Measurements from ENCODE around the gene INVS. TPM values are rescaled to one million over a fixed set of nuclear protein-coding genes. Genes with fewer than 3 reads are reported as not detected.

The INVS gene
- total RNA-seq, 1 experiment from 2014 or later, result 21.1 TPM

DNA sequence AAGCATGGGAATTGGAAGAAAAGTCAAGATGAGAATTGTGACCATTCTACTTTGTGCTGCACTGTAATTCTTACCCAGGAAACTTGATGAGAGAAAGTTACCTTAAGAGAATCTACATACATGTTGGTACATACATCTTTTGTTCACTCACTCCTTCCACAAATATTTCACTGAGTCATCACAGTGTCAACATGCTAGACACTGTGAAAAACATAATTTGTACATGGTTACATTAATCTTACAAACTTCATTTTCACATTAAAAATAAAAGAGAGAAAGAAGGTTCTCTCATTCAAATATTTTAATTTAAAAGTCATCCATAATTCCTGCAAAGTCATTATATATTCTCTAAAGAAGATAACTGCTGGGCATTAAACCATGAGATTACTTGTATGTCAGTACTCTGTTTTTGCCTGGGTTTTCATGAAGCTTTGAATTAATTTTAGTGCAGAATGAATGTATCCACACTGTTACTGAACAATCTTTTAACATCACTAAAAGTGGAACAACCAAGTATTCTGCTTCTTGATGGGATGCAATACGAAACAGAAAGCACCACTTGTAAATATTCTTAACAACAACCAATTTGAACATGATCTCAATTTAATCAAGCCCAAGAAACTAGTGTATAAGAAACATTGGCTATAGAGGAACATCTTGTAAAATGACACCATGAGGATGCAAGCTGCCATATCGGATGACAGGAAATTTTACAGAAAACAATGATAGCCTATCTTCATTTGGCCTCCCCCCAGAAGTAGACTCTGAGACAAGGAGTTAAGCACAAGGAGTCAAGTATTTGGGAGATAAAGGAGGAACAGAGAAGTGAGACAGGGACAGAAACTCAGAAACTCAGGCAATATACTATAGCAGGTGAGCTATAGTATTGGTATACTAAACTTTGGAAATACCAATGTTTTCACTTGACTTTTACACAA is 28.7 kb upstream of the INVS start:
- intact Hi-C loops (cut with micrococcal nuclease), result no loop called here
- peaks cover 23% of the 10 kb centered on the region for H3K79me2 ChIP-seq (ENCODE audit: insufficient read depth, low read length)
- H3K27ac ChIP-seq (ENCODE audit: low read depth, low read length), result no peak overlapping the region
- no peak for DNase-seq (ENCODE audit: low read depth, low spot score)
- no peak for ATAC-seq
- TF ChIP-seq, protein P1, sequence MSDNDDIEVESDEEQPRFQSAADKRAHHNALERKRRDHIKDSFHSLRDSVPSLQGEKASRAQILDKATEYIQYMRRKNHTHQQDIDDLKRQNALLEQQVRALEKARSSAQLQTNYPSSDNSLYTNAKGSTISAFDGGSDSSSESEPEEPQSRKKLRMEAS (IDR thresholded peaks at IDR 0.05), result no peak
- no peak overlapping the region for H3K9ac ChIP-seq (ENCODE audit: low read length)
- H3K36me3 ChIP-seq (ENCODE audit: control insufficient read depth in 1 of 2, insufficient read depth in 2 of 2, low read length in 2 of 2), result no peaks in the 10 kb centered on the region
- no peak overlapping the region for H3K4me3 ChIP-seq (replicated peaks in 1 of 2; ENCODE audit: low read depth in 1 of 2, low read length in 2 of 2)
- H3K4me2 ChIP-seq (ENCODE audit: low read length), result no peak overlapping the region
- peaks cover 0 to 7% of the 10 kb centered on the region in 2 experiments; a peak in 1 of 4 replicates for H3K4me1 ChIP-seq (ENCODE audit: control insufficient read depth in 1 of 2, insufficient read depth in 2 of 2, low read length in 2 of 2)
- no TSS peak for BruUV-seq (replicated peaks)
- H3K27me3 ChIP-seq (ENCODE audit: insufficient read depth, low read length), result no peaks in the 10 kb centered on the region
- ChIA-PET CTCF (no interaction called here), RAD21 (ENCODE audit: low non-redundant PET in 1 of 2, low total read pairs in 2 of 2, uncharacterized antibody in 2 of 2, unreplicated experiment in 2 of 2) (no interaction called here), POLR2A (interaction anchor here (0.7 kb wide), 1 partner anchor 76 kb away, joined by 4 read pairs; no protein-coding TSS in a partner anchor)
- H4K20me1 ChIP-seq (ENCODE audit: insufficient read depth), result 0 out of 2 replicates have a peak, but pooled peaks cover 4% of the 10 kb centered on the region
- no peak overlapping the region for H2AFZ ChIP-seq (ENCODE audit: low read depth, low read length, poor library complexity, severe bottlenecking)
- H3K9me3 ChIP-seq (ENCODE audit: control insufficient read depth in 1 of 2, insufficient read depth in 1 of 2, low read depth in 1 of 2, low read length in 2 of 2), result no peaks in the 10 kb centered on the region
- no peaks in the 10 kb centered on the region for H3K9me2 ChIP-seq (ENCODE audit: insufficient read depth)

DNA sequence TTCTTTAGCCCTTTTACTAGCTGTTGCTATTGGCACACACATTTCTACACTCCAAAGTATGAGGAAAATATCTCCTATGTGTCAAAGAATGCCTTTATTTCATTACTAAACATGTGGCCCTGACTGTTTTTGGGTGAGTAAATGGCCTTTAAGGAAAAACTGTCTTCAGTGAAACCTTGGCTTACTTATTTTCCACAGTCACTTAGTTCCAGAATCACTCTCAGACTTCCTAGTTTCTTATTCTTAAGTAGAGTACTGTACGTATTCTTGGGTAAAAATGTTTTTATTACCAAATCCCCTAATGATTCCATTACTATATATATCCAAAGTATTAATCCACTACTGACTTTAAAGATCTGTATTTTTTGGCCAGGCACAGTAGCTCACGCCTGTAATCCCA is 27.8 kb upstream of the INVS start:
- no peak overlapping the region for H2AFZ ChIP-seq (ENCODE audit: low read depth, low read length, poor library complexity, severe bottlenecking)
- no peaks in the 10 kb centered on the region for H3K9me3 ChIP-seq (ENCODE audit: control insufficient read depth in 1 of 2, insufficient read depth in 1 of 2, low read depth in 1 of 2, low read length in 2 of 2)
- DNase-seq (ENCODE audit: low read depth, low spot score) (no peak), ATAC-seq (no peak)
- POLR2A ChIA-PET, result interaction anchor here (0.7 kb wide), 1 partner anchor 76 kb away, joined by 4 read pairs; no protein-coding TSS in a partner anchor
- no TSS peak for BruUV-seq (replicated peaks)
- TF ChIP-seq, protein P2, sequence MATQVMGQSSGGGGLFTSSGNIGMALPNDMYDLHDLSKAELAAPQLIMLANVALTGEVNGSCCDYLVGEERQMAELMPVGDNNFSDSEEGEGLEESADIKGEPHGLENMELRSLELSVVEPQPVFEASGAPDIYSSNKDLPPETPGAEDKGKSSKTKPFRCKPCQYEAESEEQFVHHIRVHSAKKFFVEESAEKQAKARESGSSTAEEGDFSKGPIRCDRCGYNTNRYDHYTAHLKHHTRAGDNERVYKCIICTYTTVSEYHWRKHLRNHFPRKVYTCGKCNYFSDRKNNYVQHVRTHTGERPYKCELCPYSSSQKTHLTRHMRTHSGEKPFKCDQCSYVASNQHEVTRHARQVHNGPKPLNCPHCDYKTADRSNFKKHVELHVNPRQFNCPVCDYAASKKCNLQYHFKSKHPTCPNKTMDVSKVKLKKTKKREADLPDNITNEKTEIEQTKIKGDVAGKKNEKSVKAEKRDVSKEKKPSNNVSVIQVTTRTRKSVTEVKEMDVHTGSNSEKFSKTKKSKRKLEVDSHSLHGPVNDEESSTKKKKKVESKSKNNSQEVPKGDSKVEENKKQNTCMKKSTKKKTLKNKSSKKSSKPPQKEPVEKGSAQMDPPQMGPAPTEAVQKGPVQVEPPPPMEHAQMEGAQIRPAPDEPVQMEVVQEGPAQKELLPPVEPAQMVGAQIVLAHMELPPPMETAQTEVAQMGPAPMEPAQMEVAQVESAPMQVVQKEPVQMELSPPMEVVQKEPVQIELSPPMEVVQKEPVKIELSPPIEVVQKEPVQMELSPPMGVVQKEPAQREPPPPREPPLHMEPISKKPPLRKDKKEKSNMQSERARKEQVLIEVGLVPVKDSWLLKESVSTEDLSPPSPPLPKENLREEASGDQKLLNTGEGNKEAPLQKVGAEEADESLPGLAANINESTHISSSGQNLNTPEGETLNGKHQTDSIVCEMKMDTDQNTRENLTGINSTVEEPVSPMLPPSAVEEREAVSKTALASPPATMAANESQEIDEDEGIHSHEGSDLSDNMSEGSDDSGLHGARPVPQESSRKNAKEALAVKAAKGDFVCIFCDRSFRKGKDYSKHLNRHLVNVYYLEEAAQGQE (IDR thresholded peaks at IDR 0.05; ENCODE audit: low read depth), result no peak
- no peak for TF ChIP-seq ELF1 (IDR thresholded peaks at IDR 0.05; ENCODE audit: borderline replicate concordance, low read depth)
- no peak for TF ChIP-seq EGR1 (IDR thresholded peaks at IDR 0.05; ENCODE audit: low read depth)
- TF ChIP-seq RAD21 (IDR thresholded peaks at IDR 0.05; ENCODE audit: low read depth), result no peak
- TF ChIP-seq, protein P1 (IDR thresholded peaks at IDR 0.05), result no peak
- TF ChIP-seq EZH2phosphoT487 (IDR thresholded peaks at IDR 0.05; ENCODE audit: borderline replicate concordance), result no peak
- no peak overlapping the region for H3K27ac ChIP-seq (ENCODE audit: low read depth, low read length)
- no peaks in the 10 kb centered on the region for H3K36me3 ChIP-seq (ENCODE audit: control insufficient read depth in 1 of 2, insufficient read depth in 2 of 2, low read length in 2 of 2)
- intact Hi-C loops (cut with micrococcal nuclease), result no loop called here
- no peaks in the 10 kb centered on the region for H3K9me2 ChIP-seq (ENCODE audit: insufficient read depth)
- CTCF ChIA-PET, result no interaction called here
- no peak overlapping the region for H3K9ac ChIP-seq (ENCODE audit: low read length)
- H3K79me2 ChIP-seq (ENCODE audit: insufficient read depth, low read length), result peaks cover 17% of the 10 kb centered on the region
- no peak overlapping the region for H3K4me3 ChIP-seq (replicated peaks in 1 of 2; ENCODE audit: low read depth in 1 of 2, low read length in 2 of 2)
- H3K4me2 ChIP-seq (ENCODE audit: low read length), result no peak overlapping the region
- peaks cover 0 to 7% of the 10 kb centered on the region in 2 experiments; a peak in 1 of 4 replicates for H3K4me1 ChIP-seq (ENCODE audit: control insufficient read depth in 1 of 2, insufficient read depth in 2 of 2, low read length in 2 of 2)
- no peaks in the 10 kb centered on the region for H3K27me3 ChIP-seq (ENCODE audit: insufficient read depth, low read length)
- 0 out of 2 replicates have a peak, but pooled peaks cover 4% of the 10 kb centered on the region for H4K20me1 ChIP-seq (ENCODE audit: insufficient read depth)
- RAD21 ChIA-PET (ENCODE audit: low non-redundant PET in 1 of 2, low total read pairs in 2 of 2, uncharacterized antibody in 2 of 2, unreplicated experiment in 2 of 2), result no interaction called here

Measured in HCT116 (cell line).